HT1080 (cell line): ENCODE results near the gene ANO2. TPM values are rescaled to one million over a fixed set of nuclear protein-coding genes. Genes with fewer than 3 reads are reported as not detected.
A peak's percentile ranks its signal among the peaks of the same experiment; 100 is the strongest.
"Not testable (repeated sequence)": the region's sequence is repeated elsewhere in the genome, so short reads cannot be mapped to it uniquely, and the experiment has no call there.

Source experiments
- DNase-seq: peaks from one replicate; pipeline ENCODE4 v3.0.0-alpha.2; 2015; ENCODE audit warnings: low read depth
- total RNA-seq: library from RNA; depleted of rRNA; stranded (reverse); fragments of >200 nt; shearing (Covaris generic); gene quantifications from 2 replicates; pipeline ENCODE4 v1.2.3, GENCODE V29; 2014

The ANO2 gene
- total RNA-seq, 1 experiment from 2014 or later: 1.4 TPM

GRCh38 chr12:5557906-5558305 lies 387.2 kb downstream of the ANO2 start:
- DNase-seq: no peak

DNA sequence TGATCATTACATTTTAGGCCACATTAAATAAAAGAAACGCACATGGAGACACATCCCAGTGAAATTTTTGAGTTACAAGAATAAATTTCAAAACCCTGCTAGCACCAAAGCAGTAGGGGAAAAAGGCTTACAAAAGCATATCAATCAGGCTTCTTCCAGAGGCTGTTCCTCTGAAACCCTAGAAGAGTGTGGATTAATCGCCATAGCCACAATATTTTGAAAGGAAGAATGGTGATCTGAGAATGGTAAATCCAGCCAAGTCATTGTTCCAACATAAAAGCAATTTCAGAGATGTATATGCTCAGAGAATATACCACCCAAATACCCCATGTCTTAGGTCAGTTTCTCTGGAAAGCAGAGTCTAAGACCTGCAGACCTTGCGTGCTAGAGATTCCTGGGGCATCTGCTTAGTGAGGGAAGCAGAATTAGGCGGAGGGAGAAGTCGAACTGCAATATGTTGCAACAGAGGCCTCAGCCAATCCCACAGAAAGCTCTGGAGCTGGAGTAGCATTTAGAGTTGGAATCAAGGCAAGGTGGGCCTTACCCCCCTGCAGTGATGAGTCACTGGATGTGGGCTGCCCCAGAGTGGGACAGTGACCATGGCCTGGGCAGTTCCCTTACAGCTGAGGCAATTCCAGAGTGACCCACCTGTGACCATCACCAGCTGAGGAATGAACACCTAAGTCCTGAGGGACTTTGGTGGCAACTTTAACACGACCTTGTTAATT lies 387.9 kb downstream of the ANO2 start:
- no peak for DNase-seq

DNA sequence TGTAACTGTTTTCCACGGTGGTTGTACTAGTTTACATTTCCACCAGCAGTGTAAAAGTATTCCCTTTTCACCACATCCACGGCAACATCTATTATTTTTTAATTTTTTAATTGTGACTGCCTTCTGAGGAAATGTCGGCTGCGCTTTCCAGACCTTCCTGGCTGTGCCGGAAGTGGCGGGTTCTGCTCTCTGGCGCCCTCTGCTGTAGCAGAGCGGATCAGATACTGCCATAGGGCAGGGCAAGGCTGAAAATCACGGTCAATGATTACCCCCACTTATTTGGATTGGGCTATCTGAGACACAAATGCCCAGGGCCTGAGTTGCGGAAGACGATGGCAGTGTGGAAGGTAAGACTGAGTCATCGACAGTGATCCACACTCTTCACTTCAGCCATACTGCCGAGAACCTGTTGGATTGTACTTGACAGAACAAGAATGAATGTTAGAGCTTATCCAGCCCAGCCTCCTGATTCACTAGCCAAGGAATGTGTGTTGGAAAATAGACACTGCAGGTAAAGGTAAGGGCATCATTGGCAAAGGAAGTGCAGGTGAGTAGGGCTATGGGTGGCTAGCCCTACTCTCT lies 388.9 kb downstream of the ANO2 start:
- DNase-seq: no peak

- peak; percentile 48 for DNase-seq
These were observed 390.3 kb downstream of the ANO2 start for GRCh38 chr12:5554711-5555110.

DNA sequence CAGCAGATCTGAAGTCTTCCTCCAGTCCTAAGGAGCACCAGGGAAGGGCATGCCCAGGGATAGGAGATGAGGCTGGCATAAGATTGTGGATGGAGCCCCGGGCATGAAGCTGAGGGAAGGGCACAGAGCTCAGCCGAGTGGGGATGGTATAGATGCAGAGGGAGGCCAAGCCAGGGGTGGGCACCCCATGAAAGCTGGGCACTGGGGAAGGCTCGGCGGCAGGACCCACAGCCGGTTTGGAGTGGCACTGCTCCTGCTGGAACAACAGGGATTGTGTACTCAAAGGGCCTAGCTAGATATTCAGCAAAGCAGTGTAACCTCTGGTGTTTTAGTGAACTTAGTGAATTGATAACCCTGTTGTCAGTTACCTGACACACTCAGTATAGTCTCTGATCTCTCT lies 396.0 kb downstream of the ANO2 start:
- no peak for DNase-seq

DNA sequence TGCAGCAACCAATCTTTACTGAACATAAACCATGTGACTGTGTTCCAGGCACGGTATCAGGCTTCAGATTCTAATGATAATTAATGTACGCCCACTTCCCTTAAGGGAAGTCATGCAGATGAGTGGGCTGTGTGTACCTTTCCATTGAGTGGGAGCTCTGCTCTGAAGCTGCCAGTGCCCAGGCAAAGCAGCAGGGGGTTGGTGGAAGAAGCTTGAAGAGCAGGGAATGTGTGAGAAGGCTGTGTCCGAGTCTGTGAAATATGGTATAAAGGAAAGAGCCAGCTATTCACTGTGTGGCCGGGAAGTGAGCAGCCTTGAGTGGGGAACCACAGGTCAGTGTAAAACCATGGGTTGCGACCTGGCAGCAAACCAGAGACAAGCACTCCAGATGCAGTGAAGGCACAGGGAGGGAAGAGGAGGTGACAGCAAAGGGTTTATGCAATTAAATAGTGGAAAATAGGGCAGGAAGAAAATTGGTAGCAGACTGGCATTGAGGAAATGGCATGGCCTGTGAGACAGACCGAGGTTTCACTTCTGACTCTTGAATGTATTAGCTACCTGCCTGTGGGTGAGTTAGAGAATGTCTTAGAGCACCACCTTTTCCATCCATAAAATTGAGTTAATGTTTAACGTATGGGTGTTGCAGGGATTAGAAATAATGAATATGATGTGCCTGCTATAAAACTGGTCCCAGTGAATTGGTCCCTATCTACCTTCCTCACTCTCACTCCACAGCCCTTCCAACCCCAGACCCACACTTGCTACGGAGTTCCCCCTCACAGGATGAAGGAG lies 396.7 kb downstream of the ANO2 start:
- no peak for DNase-seq

DNA sequence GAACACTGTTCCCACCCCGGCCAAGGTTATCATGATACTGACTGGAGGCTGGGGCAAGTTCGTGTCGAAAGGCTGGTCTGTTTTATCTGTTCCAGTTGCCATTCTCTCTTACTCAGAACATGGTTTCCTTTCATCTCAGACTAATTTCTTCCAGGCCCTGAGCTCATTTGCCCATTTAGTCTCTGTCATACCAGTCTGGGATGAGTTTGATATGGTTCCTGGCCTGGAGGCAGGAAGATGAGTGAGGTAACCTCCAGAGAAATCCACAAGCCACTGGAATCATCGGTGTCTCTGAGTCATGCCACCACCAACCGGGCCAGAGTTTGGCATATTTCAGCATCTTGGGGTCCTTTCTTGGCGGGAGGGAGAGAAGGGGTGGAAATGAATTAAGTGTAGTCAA lies 398.4 kb downstream of the ANO2 start:
- peak; percentile 23 for DNase-seq

GRCh38 chr12:5537771-5538170 lies 407.3 kb downstream of the ANO2 start:
- DNase-seq: no peak

- not testable (repeated sequence) for DNase-seq
These were observed 407.9 kb downstream of the ANO2 start for GRCh38 chr12:5537026-5537615.

DNA sequence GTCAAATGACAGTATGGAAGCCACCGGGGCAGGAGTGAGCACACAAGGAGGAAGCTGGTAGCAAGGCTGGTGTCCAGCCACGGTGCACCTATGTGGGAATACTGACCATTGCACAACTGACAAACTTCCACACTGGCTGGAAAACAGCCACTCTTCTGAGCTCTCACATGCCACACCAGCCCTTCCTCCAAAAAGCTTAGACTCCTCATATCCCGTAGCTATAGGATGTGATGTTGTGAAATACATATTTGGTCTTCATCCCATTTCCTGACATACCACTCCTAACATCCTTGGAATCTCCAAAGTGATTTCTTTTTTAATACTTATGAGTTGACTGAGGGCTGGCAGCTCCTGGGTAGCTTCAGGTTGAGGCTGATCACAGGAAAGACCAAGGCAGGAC lies 409.5 kb downstream of the ANO2 start:
- DNase-seq: no peak

DNA sequence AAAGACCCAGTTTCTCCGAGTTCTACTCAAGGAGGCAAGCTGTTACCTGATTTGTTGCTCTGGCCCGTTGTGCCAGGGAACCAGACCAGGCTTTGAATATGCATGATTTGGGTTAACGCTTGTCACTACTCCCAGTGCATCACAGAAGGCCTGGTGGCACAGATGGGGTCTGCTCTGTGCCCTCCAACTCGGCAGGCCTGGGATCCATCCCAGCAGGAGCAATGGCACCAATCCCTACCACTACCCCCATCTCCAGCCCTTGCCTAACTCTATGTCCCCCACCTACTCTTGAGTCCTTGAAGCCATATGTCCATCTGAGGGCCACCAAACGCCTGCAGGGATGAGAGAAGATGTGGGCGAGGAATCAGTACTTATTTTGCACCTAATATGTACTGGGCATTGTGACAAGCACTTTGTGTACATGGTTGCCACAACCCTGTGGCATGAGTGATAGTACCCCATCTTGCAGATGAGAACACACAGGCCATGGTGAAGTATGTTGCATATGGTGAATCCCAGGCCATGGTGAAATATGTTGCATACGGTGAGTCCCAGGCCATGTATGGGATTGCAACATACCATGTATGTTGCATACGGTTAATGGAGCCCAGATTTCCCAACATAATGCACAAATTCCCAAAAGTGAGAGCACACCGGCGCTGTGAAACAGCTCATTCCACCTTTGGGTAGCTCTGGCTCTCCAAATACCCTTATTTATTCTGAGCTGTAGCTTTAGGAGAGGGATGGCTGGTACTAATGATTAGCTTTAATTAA lies 410.4 kb downstream of the ANO2 start:
- no peak for DNase-seq

GRCh38 chr12:5533368-5533767 lies 411.7 kb downstream of the ANO2 start:
- DNase-seq: no peak

GRCh38 chr12:5525783-5526367 lies 419.2 kb downstream of the ANO2 start:
- DNase-seq: no peak

- no peak for DNase-seq
These were observed 420.2 kb downstream of the ANO2 start for GRCh38 chr12:5524769-5525436.

GRCh38 chr12:5524116-5524768 lies 420.8 kb downstream of the ANO2 start:
- DNase-seq: no peak

DNA sequence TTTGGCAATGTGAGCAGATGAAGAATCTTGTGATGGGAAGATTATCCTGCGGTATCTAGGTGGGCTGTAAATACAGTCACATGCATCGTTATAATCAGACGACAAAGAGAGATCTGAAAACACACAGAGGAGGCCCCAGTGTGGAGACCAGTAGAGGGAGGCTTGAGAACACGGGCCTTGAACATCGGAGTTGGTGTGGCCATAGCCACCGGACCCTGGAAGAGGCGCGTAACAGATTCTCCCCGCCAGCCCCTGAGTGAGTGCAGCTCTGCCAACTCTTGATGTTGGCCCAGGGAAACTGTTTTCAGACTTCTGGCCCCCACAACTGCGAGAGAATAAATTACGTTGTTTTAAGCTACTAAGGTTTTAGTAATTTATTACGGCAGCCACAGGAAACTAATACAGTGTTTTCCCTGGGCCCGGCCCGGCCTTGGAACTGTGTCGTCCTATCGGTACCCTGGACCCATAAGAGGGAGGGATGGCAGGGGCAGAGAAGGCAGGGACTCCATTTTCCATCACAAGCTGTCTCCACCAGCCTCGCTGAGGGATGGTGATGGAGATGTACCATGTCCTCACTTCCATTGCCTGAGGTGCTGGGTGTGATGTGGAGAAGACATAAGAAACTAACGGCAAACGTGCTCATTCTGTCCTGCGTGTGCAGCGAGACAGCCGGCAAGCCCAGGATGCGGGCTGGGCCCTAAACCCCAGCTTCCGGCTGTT lies 421.5 kb downstream of the ANO2 start:
- DNase-seq: no peak

- no peak for DNase-seq
These were observed 422.4 kb downstream of the ANO2 start for GRCh38 chr12:5522432-5523335.
